ENCODE data around the gene GIMAP5. TPM values are rescaled to one million over a fixed set of nuclear protein-coding genes. Genes with fewer than 3 reads are reported as not detected.

GIMAP5 gene
- 100 to 1,000 TPM; 106 to 142 TPM for total RNA-seq

DNA sequence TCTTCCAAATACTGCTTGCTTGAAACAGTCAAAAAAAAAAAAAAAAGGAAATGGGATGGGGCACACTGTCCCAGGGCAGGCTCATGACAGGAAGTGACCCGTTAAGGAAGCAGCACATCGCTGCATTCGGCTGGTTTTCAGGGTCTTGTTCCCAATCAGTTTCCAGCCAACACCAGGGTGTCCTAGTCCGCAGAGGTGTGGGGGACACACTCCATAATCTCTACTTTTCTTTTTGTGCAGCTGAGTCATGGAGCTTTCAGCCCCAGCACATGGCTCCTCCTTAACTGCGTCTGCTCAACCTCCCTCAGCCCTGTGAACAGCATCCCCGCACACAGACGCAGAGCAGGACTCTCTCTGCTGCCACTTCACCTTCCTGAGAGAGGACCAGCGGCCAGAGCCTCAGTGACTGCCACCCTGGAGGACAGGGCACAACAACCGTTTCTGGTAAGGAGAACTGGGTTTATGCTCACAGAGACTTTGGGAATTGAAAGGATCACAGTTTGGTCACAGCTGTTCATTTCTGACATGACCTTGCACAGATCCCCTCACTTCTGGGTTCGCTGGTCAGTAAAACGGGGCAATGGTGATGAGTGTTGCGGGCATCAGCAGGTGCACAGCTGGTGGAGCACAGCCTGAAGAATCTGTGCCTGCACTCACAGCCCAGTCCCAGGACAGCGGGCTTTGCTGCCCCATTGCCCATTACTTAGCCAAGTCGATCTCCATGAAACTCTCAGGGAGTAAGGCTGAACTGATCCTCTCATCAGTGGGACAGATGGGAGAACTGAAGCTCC lies at the start of gene GIMAP5:
GIMAP5 (plus strand) TSS at position 154 of the 791 bp plus-strand sequence. CDS start 3,467 bp downstream, outside the sequence.
- H3K27ac Mint-ChIP-seq: peak within 1 kb of the TSS; percentile 97
- H3K36me3 Mint-ChIP-seq (ENCODE audit: low read depth): peaks cover 59% of the 10 kb centered on the region
- no peaks in the 10 kb centered on the region for H3K27me3 Mint-ChIP-seq
- H3K4me1 Mint-ChIP-seq: peaks cover 45% of the 10 kb centered on the region
- H3K9me3 Mint-ChIP-seq: peaks cover 3% of the 10 kb centered on the region
- ATAC-seq (replicated peaks): peak; percentile 38
- H3K4me3 Mint-ChIP-seq: peak within 1 kb of the TSS; percentile 89

GRCh38 chr7:150688630-150689029 lies 48.6 kb upstream of the GIMAP5 start:
- no peak for ATAC-seq (replicated peaks)
- no peaks in the 10 kb centered on the region for H3K27me3 Mint-ChIP-seq
- H3K36me3 Mint-ChIP-seq (ENCODE audit: low read depth): peaks cover 71% of the 10 kb centered on the region
- H3K4me3 Mint-ChIP-seq: peak overlapping the region; percentile 99
- peak overlapping the region; percentile 61 for H3K27ac Mint-ChIP-seq
- H3K4me1 Mint-ChIP-seq: peaks cover 36% of the 10 kb centered on the region
- H3K9me3 Mint-ChIP-seq: peaks cover 24% of the 10 kb centered on the region

GRCh38 chr7:150695654-150696053 lies 41.6 kb upstream of the GIMAP5 start:
- H3K9me3 Mint-ChIP-seq: peaks cover 31% of the 10 kb centered on the region
- no peak overlapping the region for H3K27ac Mint-ChIP-seq
- no peak for ATAC-seq (replicated peaks)
- peaks cover 22% of the 10 kb centered on the region for H3K36me3 Mint-ChIP-seq (ENCODE audit: low read depth)
- no peaks in the 10 kb centered on the region for H3K4me1 Mint-ChIP-seq
- no peaks in the 10 kb centered on the region for H3K27me3 Mint-ChIP-seq
- no peak overlapping the region for H3K4me3 Mint-ChIP-seq

DNA sequence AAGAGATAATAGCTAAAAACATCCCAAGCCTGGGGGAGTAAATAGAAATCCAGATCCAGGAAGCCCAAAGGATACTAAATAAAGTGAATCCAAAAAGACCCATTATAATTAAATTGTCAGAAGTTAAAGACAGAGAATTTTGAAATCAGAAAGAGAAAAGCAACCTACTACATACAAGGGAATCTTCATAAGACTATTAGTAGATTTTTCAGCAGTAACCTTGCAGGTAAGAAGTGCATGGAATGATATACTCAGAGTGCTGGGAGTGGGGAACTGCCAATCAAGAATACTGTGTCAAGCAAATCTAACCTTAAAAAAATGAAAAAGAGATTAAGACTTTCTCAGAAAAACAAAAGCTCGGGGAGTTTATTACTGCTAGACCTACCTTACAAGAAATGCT lies 34.0 kb upstream of the GIMAP5 start:
- no peak overlapping the region for H3K27ac Mint-ChIP-seq
- no peaks in the 10 kb centered on the region for H3K4me1 Mint-ChIP-seq
- peaks cover 36% of the 10 kb centered on the region for H3K9me3 Mint-ChIP-seq
- no peak overlapping the region for H3K4me3 Mint-ChIP-seq
- no peaks in the 10 kb centered on the region for H3K36me3 Mint-ChIP-seq (ENCODE audit: low read depth)
- no peaks in the 10 kb centered on the region for H3K27me3 Mint-ChIP-seq
- no peak for ATAC-seq (replicated peaks)

DNA sequence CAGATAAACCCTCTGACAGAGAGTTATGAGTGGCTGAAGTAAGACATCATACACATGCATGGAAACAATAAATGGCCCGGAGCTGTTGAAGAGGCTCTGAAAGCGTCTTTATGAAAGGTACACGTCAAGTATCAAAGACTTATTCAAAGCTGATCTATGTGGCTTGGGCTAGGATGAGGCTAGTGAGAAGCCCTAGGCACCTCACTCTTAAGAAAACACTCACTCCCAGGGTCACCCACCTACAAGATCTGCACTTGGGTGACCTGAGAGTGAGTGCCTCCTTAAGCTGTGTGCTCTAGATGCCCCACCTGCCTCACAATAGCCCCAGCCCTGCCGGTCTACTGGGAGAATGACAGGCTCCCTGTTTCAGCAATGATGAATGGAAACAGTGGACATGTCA lies 21.9 kb upstream of the GIMAP5 start:
- no peaks in the 10 kb centered on the region for H3K27me3 Mint-ChIP-seq
- peaks cover 35% of the 10 kb centered on the region for H3K36me3 Mint-ChIP-seq (ENCODE audit: low read depth)
- H3K27ac Mint-ChIP-seq: peak overlapping the region; percentile 94
- H3K4me1 Mint-ChIP-seq: peaks cover 47% of the 10 kb centered on the region
- H3K9me3 Mint-ChIP-seq: no peaks in the 10 kb centered on the region
- peak; percentile 62 for ATAC-seq (replicated peaks)
- H3K4me3 Mint-ChIP-seq: peak overlapping the region; percentile 87

- Mint-ChIP-seq H3K9me3 (no peaks in the 10 kb centered on the region), H3K4me1 (peaks cover 47% of the 10 kb centered on the region), H3K36me3 (ENCODE audit: low read depth) (peaks cover 39% of the 10 kb centered on the region), H3K4me3 (peak overlapping the region; percentile 87), H3K27ac (peak overlapping the region; percentile 94), H3K27me3 (no peaks in the 10 kb centered on the region)
- peak; percentile 51 for ATAC-seq (replicated peaks)
These were observed 21.5 kb upstream of the GIMAP5 start for GRCh38 chr7:150715738-150716137.

DNA sequence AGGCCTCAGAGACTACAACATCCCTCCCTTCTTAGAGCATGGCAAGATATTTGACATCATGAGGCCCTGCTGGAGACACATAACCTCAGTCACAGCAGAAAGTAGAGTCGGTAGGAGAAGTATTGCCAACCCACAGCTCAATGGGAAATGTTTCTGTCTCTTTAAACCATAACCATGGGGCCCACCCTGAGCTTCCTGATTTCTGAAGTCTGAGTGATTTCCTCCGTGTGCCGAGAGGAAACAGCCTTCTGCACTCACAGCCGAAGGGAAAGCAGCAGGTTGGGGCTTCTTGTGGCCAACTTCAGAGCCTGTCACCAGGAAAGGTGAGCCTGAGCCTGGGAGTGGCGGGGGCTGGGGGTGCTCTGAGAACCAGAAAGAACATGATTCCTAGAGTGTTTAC lies 20.9 kb upstream of the GIMAP5 start, which contains the start of gene GIMAP1:
GIMAP1 (plus strand) TSS at position 246 of the 400 bp plus-strand sequence. CDS start 2,435 bp downstream, outside the sequence.
- peak; percentile 73 for ATAC-seq (replicated peaks)
- Mint-ChIP-seq H3K27me3 (no peaks in the 10 kb centered on the region), H3K27ac (peak within 1 kb of the TSS; percentile 94), H3K36me3 (ENCODE audit: low read depth) (peaks cover 46% of the 10 kb centered on the region), H3K4me1 (peaks cover 47% of the 10 kb centered on the region), H3K4me3 (peak within 1 kb of the TSS; percentile 87), H3K9me3 (no peaks in the 10 kb centered on the region)

DNA sequence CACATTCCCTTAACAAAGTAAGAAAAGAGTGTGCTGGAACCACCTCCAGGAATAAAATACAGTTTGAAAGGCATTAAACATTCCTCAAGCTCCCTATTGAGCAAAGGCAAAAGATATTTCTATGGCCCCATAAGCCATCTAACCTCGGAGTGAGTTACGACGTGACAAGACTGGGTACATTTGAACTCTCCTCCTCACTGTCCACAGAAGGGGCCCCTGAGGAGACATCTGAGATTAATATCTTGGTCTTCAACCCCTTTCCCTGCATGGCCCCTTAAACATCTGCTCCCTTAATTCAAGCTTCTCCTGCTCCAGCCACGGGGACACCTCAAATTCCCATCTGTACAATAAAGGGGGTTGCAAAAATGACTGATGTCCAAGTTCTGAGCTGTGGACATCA lies 20.3 kb upstream of the GIMAP5 start:
- H3K27ac Mint-ChIP-seq: peak overlapping the region; percentile 94
- H3K36me3 Mint-ChIP-seq (ENCODE audit: low read depth): peaks cover 51% of the 10 kb centered on the region
- peak overlapping the region; percentile 87 for H3K4me3 Mint-ChIP-seq
- no peak for ATAC-seq (replicated peaks)
- H3K27me3 Mint-ChIP-seq: no peaks in the 10 kb centered on the region
- H3K9me3 Mint-ChIP-seq: no peaks in the 10 kb centered on the region
- H3K4me1 Mint-ChIP-seq: peaks cover 50% of the 10 kb centered on the region

DNA sequence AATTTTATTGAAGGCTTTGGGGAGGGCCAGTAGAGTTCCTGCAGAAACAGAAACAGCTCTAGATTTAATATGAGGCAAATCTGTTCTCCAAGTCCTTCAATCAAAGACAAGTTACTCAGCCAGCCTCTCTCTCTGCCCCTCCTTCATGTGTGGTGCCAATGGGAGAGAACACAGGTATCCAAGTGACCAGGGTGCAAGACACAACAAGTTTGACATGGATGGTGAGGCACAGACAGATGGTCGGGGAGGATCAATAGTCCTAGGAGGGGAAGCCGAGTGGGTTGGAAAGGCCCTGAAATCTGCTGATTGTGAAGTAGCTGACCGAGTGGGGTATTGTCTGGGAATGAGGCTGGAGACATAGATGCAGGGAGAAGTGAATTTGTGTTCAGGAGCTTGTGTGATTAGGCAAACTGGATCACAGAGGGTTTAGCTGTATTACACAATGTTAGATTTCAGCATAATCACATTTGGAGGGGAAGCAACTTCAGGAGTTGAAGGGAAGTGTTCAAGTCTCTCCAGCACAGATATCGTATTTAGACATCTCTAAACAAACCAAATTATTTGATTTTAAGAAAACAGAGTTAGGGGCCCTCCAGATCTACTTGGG lies 19.3 kb upstream of the GIMAP5 start:
- Mint-ChIP-seq H3K27ac (peak overlapping the region; percentile 94), H3K4me1 (peaks cover 50% of the 10 kb centered on the region), H3K36me3 (ENCODE audit: low read depth) (peaks cover 61% of the 10 kb centered on the region), H3K4me3 (peak overlapping the region; percentile 87), H3K27me3 (no peaks in the 10 kb centered on the region), H3K9me3 (no peaks in the 10 kb centered on the region)
- ATAC-seq (replicated peaks): peak; percentile 10

- Mint-ChIP-seq H3K27ac (peak overlapping the region; percentile 94), H3K27me3 (no peaks in the 10 kb centered on the region), H3K9me3 (peaks cover 3% of the 10 kb centered on the region)
These were observed 17.8 kb upstream of the GIMAP5 start for GRCh38 chr7:150719436-150719835.

GRCh38 chr7:150719960-150720891 lies 17.0 kb upstream of the GIMAP5 start:
- peak overlapping the region; percentile 87 for H3K4me3 Mint-ChIP-seq
- no peaks in the 10 kb centered on the region for H3K27me3 Mint-ChIP-seq
- H3K36me3 Mint-ChIP-seq (ENCODE audit: low read depth): peaks cover 80% of the 10 kb centered on the region
- H3K9me3 Mint-ChIP-seq: peaks cover 4% of the 10 kb centered on the region
- no peak for ATAC-seq (replicated peaks)
- peaks cover 38% of the 10 kb centered on the region for H3K4me1 Mint-ChIP-seq
- peak overlapping the region; percentile 94 for H3K27ac Mint-ChIP-seq

More at GRCh38 chr7:150719436-150719835, 17.8 kb upstream of the GIMAP5 start:
- Mint-ChIP-seq H3K4me3 (peak overlapping the region; percentile 87), H3K36me3 (ENCODE audit: low read depth) (peaks cover 76% of the 10 kb centered on the region), H3K4me1 (peaks cover 44% of the 10 kb centered on the region)
- ATAC-seq (replicated peaks): no peak

DNA sequence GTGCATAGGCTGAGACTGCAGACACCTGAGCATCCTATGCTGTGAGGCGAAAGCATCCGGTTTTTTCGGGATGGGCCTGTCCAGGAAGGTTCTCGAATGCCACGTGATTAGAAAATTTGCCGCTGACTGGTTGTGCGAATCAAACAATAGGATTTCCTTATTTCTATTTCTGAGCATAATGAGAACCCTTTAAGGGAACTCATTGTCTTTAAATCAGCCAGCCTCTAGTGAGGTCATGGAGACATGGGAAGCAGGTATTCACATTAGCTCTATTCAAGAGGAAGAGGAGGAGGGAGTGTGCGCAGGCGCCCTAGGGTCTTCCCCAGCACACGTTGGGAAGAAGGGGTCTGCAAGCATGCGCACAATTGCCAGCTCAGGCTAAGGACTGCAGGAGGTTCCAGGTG lies 15.2 kb upstream of the GIMAP5 start:
- peaks cover 11% of the 10 kb centered on the region for H3K9me3 Mint-ChIP-seq
- peak overlapping the region; percentile 36 for H3K4me3 Mint-ChIP-seq
- H3K4me1 Mint-ChIP-seq: peaks cover 38% of the 10 kb centered on the region
- no peak for ATAC-seq (replicated peaks)
- H3K27me3 Mint-ChIP-seq: no peaks in the 10 kb centered on the region
- no peak overlapping the region for H3K27ac Mint-ChIP-seq
- H3K36me3 Mint-ChIP-seq (ENCODE audit: low read depth): peaks cover 73% of the 10 kb centered on the region

GRCh38 chr7:150722431-150722931 lies 14.7 kb upstream of the GIMAP5 start:
- Mint-ChIP-seq H3K9me3 (peaks cover 13% of the 10 kb centered on the region), H3K4me1 (peaks cover 41% of the 10 kb centered on the region), H3K27ac (peak overlapping the region; percentile 57), H3K27me3 (no peaks in the 10 kb centered on the region), H3K36me3 (ENCODE audit: low read depth) (peaks cover 74% of the 10 kb centered on the region), H3K4me3 (peak overlapping the region; percentile 36)
- no peak for ATAC-seq (replicated peaks)

- no peak overlapping the region for H3K4me3 Mint-ChIP-seq
- H3K4me1 Mint-ChIP-seq: peaks cover 44% of the 10 kb centered on the region
- peaks cover 22% of the 10 kb centered on the region for H3K9me3 Mint-ChIP-seq
- peak overlapping the region; percentile 57 for H3K27ac Mint-ChIP-seq
- ATAC-seq (replicated peaks): no peak
- peaks cover 74% of the 10 kb centered on the region for H3K36me3 Mint-ChIP-seq (ENCODE audit: low read depth)
- H3K27me3 Mint-ChIP-seq: no peaks in the 10 kb centered on the region
These were observed 13.8 kb upstream of the GIMAP5 start for GRCh38 chr7:150723467-150723866.
